Muscle layer of duodenum (tissue), 2 donors: Measurements from ENCODE around the gene ADAMTS20.

Experiments
- H3K27ac ChIP-seq: one replicate; pipeline ENCODE4 v1.7.0; 2013; ENCODE audit warnings: mild to moderate bottlenecking, low read length
- H3K27me3 ChIP-seq: one replicate; pipeline ENCODE4 v1.7.0; 2013; ENCODE audit warnings: low read depth, mild to moderate bottlenecking, control low read depth, low read length
- H3K36me3 ChIP-seq, 2 donors: one replicate each; pipeline ENCODE4 v1.7.0; 2013; ENCODE audit warnings: low read length in 2 of 2, control low read depth in 1 of 2, mild to moderate bottlenecking in 1 of 2; ENCODE audit not compliant: insufficient read depth in 2 of 2, control insufficient read depth in 1 of 2
- H3K4me1 ChIP-seq, 2 donors: one replicate each; pipeline ENCODE4 v1.7.0; 2013; ENCODE audit warnings: low read length in 2 of 2, mild to moderate bottlenecking in 2 of 2, control low read depth in 1 of 2, moderate library complexity in 1 of 2; ENCODE audit not compliant: insufficient read depth in 2 of 2, control insufficient read depth in 1 of 2
- H3K4me3 ChIP-seq, 2 donors: one replicate each; pipeline ENCODE4 v1.7.0; 2013; ENCODE audit warnings: low read length in 2 of 2, low read depth in 1 of 2, mild to moderate bottlenecking in 1 of 2
- H3K9me3 ChIP-seq, 2 donors: one replicate each; pipeline ENCODE4 v1.7.0; 2013; ENCODE audit warnings: low read length in 2 of 2, control low read depth in 1 of 2, mild to moderate bottlenecking in 1 of 2; ENCODE audit not compliant: control insufficient read depth in 1 of 2
- donor health status: healthy.

Gene ADAMTS20

DNA sequence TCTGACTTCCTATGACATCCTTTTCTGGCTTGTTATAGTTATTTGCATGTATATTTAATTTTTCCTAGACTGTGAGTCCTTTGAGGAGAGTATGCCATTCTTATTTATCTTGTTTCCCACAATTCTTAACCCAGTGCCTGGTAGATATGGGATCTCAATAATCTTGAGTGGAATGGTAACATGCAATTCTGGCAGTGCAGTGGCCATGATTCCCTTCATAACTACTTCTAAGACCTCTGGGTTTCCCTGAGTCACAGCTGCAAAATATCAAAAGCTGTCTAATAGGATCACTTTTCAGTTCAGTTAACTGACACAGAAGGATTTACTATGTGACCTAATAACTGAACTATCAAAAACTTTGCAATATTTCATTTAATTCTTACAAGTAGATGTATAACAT lies 135.0 kb downstream of the ADAMTS20 start:
- no peaks in the 10 kb centered on the region for H3K4me1 ChIP-seq
- H3K36me3 ChIP-seq = no peaks in the 10 kb centered on the region

DNA sequence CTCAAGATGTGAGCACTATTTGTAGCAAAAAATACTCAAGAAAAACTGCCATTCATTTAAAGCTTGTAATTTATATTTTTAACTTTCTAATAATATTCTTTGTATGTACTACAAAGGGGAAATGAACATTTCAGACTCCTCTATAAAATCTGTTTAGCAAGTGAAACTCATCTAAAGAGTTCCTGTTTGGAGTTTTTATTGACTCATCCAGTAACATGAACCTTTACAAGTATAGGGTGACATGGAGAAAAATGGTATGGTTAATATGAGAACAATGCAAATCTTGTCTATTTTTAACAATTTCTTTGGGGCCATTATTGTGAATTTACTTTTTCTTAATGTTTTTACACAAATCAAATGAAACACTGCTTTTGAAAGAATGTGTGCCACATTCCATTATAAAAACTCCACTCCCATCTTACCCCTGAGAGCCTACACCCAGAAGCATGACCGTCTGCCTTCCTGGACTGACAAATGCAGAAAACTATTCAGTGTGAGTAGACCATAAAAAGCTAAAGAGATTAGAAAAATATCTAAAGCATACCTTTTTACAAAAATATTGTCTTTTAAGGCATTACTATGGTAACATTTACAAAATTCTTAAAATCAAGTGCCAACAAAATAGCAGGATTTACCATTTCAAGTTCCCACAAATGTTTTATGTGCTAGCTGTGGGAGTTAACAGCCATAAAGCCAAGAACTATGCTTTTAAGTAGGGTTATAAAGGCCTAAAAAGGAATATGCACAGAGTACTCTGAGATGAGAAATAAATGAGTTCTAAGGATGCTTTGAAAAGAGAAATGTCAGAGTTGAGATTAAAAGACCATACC lies 144.0 kb downstream of the ADAMTS20 start:
- Histone ChIP-seq H3K27me3 (no peaks in the 10 kb centered on the region), H3K9me3 (no peaks in the 10 kb centered on the region), H3K4me1 (no peaks in the 10 kb centered on the region), H3K4me3 (no peak overlapping the region), H3K27ac (no peak overlapping the region), H3K36me3 (no peaks in the 10 kb centered on the region)

More for the DNA sequence above, 135.0 kb downstream of the ADAMTS20 start:
- no peaks in the 10 kb centered on the region for H3K27me3 ChIP-seq
- H3K27ac ChIP-seq = no peak overlapping the region
- H3K4me3 ChIP-seq = no peak overlapping the region
- H3K9me3 ChIP-seq = no peaks in the 10 kb centered on the region

DNA sequence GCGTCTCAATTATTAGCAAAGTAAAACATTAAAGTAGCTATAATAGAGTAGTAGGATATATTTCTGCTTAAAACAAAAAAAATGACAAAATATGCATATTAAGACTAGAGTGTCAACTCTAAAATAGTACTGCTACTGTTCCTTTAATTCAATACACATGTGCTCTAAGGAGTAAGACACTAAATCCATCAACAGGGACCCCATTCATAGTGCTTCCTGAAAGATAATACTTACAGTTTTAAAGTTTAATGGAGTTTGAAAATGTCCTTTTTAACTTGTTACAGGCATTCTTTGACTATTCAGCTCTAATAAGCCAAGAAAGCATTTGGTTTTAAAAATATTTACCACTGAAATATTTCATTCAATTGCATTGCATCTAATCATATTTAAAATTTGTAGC lies 145.2 kb downstream of the ADAMTS20 start:
- no peaks in the 10 kb centered on the region for H3K9me3 ChIP-seq
- no peaks in the 10 kb centered on the region for H3K4me1 ChIP-seq
- H3K36me3 ChIP-seq = no peaks in the 10 kb centered on the region
- H3K27me3 ChIP-seq = no peaks in the 10 kb centered on the region
- no peak overlapping the region for H3K4me3 ChIP-seq
- H3K27ac ChIP-seq = no peak overlapping the region

- Histone ChIP-seq H3K9me3 (no peaks in the 10 kb centered on the region), H3K27me3 (no peaks in the 10 kb centered on the region), H3K4me3 (no peak overlapping the region)
These were observed 149.6 kb downstream of the ADAMTS20 start for GRCh38 chr12:43402436-43402835.

GRCh38 chr12:43401096-43401495 lies 150.9 kb downstream of the ADAMTS20 start:
- H3K27ac ChIP-seq = no peak overlapping the region
- no peaks in the 10 kb centered on the region for H3K9me3 ChIP-seq
- H3K4me3 ChIP-seq = no peak overlapping the region
- no peaks in the 10 kb centered on the region for H3K36me3 ChIP-seq
- no peaks in the 10 kb centered on the region for H3K27me3 ChIP-seq
- no peaks in the 10 kb centered on the region for H3K4me1 ChIP-seq

More at GRCh38 chr12:43402436-43402835, 149.6 kb downstream of the ADAMTS20 start:
- Histone ChIP-seq H3K27ac (no peak overlapping the region), H3K4me1 (no peaks in the 10 kb centered on the region), H3K36me3 (no peaks in the 10 kb centered on the region)

GRCh38 chr12:43396671-43397070 lies 155.3 kb downstream of the ADAMTS20 start:
- Histone ChIP-seq H3K4me3 (no peak overlapping the region), H3K9me3 (no peaks in the 10 kb centered on the region), H3K36me3 (no peaks in the 10 kb centered on the region), H3K4me1 (no peaks in the 10 kb centered on the region), H3K27ac (no peak overlapping the region), H3K27me3 (no peaks in the 10 kb centered on the region)

GRCh38 chr12:43392116-43392515 lies 159.9 kb downstream of the ADAMTS20 start:
- H3K27me3 ChIP-seq = no peaks in the 10 kb centered on the region
- H3K4me3 ChIP-seq = no peak overlapping the region
- H3K27ac ChIP-seq = no peak overlapping the region
- no peaks in the 10 kb centered on the region for H3K4me1 ChIP-seq
- no peaks in the 10 kb centered on the region for H3K9me3 ChIP-seq
- no peaks in the 10 kb centered on the region for H3K36me3 ChIP-seq

DNA sequence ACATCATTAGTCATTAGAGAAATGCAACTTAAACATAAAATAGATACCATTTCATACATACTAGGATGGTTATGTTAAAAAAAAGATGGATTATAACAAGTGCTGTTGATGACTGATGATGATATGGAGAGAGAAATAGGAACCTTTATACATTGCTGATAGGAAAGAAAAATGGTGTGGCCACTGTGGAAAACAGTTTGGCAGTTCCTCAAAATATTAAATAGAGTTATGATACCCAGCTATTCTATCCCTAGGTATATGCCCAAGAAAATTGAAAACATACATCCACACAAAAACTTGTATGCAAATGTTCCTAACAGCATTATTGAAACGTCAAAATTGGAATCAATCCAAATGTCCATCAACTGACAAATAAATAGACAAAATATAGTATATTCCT lies 170.1 kb downstream of the ADAMTS20 start:
- Histone ChIP-seq H3K27ac (no peak overlapping the region), H3K9me3 (peaks cover 0 to 12% of the 10 kb centered on the region in 2 donors), H3K27me3 (no peaks in the 10 kb centered on the region), H3K4me1 (no peaks in the 10 kb centered on the region), H3K4me3 (no peak overlapping the region), H3K36me3 (no peaks in the 10 kb centered on the region)

GRCh38 chr12:43378448-43378847 lies 173.6 kb downstream of the ADAMTS20 start:
- H3K9me3 ChIP-seq = peaks cover 0 to 8% of the 10 kb centered on the region in 2 donors
- no peaks in the 10 kb centered on the region for H3K36me3 ChIP-seq
- no peak overlapping the region for H3K4me3 ChIP-seq
- H3K27ac ChIP-seq = no peak overlapping the region
- H3K27me3 ChIP-seq = no peaks in the 10 kb centered on the region
- no peaks in the 10 kb centered on the region for H3K4me1 ChIP-seq

- H3K36me3 ChIP-seq = no peaks in the 10 kb centered on the region
These were observed 181.7 kb downstream of the ADAMTS20 start for GRCh38 chr12:43370263-43370662.

GRCh38 chr12:43362910-43363694 lies 188.9 kb downstream of the ADAMTS20 start:
- H3K4me1 ChIP-seq = no peaks in the 10 kb centered on the region
- H3K27me3 ChIP-seq = no peaks in the 10 kb centered on the region
- H3K4me3 ChIP-seq = no peak overlapping the region
- no peaks in the 10 kb centered on the region for H3K36me3 ChIP-seq
- no peak overlapping the region for H3K27ac ChIP-seq
- H3K9me3 ChIP-seq = no peaks in the 10 kb centered on the region

More at GRCh38 chr12:43370263-43370662, 181.7 kb downstream of the ADAMTS20 start:
- no peak overlapping the region for H3K4me3 ChIP-seq
- no peaks in the 10 kb centered on the region for H3K4me1 ChIP-seq
- H3K27me3 ChIP-seq = no peaks in the 10 kb centered on the region
- H3K27ac ChIP-seq = no peak overlapping the region
- H3K9me3 ChIP-seq = no peaks in the 10 kb centered on the region
